HG03439 (cell line): ENCODE measurements around the gene CLIC4.
"Not testable (repeated sequence)": the region's sequence is repeated elsewhere in the genome, so short reads cannot be mapped to it uniquely, and the experiment has no call there.

ENCODE experiments used
- ATAC-seq: cut with Tn5 transposase; IDR thresholded peaks from one replicate; pipeline ENCODE4 v1.9.1; 2021; ENCODE audit warnings: mild to moderate bottlenecking, moderate library complexity; ENCODE audit not compliant: unreplicated experiment

Gene CLIC4

DNA sequence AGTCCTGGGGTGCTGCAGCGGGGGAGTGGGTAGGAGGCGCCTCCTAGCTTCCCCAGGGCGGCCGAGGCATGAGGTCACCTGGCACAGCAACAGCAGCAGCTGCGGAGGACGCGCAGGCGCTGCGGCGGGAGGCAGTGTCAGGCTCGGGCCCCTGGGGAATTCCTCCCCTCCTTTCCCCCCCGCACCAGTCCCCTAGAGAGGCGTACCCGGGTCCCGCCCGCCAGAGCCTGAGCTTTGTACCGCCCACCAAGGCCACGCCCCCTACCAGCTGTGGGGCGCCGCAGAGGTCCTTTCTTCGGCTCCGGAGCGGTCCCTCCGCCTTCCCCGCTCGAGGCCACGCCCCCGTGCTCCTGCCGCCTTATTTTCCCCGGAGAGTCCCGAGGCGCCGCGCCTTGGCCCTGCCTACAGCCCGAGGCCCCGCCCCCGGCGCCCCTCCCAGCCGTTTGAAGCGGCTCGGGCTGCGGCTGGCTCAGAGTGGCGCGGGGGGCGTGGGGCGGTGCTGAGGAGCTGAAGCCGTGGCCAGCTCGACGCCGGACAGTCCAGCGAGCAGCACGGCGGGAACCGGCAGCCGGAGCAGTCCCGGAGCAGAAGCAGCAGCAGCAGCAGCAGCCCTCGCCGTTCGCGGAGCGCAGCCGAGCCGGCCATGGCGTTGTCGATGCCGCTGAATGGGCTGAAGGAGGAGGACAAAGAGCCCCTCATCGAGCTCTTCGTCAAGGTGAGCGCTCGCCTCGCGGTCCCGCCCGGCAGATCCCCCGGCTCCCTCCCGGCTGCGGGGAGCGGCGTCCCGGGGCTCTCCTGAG, at the start of gene CLIC4:
CLIC4 (plus strand) TSS at position 537 of the 800 bp plus-strand sequence; CDS start at position 644, 107 bp downstream.
- peak; percentile 62 for ATAC-seq

- no peak for ATAC-seq
These were observed 49.0 kb upstream of the CLIC4 start for GRCh38 chr1:24696041-24696755.

GRCh38 chr1:24696756-24697330, 48.4 kb upstream of the CLIC4 start:
- no peak for ATAC-seq

GRCh38 chr1:24697453-24698001, 47.7 kb upstream of the CLIC4 start:
- ATAC-seq = not testable (repeated sequence)

GRCh38 chr1:24698326-24698725, 46.9 kb upstream of the CLIC4 start:
- ATAC-seq = not testable (repeated sequence)

DNA sequence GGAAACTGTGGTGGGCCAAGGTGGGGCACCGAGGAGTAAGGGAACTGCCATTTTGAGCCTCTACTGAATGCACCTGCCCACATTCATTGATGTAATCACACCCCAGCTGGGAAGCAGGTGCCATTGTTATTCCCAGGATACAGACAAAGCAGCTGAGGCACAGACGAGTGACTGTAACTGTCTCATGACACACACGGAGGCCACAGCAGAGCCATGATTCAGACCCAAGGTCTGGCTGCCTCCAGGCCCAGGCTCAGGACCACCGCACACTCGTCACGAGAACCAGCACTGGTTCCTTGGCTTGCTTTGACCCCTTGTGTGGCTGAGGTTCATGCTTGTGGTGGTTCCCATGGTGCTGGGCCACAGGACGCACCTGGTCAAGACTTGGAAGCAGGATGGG, 45.6 kb upstream of the CLIC4 start:
- ATAC-seq = no peak

- no peak for ATAC-seq
These were observed 42.5 kb upstream of the CLIC4 start for GRCh38 chr1:24702511-24703293.

DNA sequence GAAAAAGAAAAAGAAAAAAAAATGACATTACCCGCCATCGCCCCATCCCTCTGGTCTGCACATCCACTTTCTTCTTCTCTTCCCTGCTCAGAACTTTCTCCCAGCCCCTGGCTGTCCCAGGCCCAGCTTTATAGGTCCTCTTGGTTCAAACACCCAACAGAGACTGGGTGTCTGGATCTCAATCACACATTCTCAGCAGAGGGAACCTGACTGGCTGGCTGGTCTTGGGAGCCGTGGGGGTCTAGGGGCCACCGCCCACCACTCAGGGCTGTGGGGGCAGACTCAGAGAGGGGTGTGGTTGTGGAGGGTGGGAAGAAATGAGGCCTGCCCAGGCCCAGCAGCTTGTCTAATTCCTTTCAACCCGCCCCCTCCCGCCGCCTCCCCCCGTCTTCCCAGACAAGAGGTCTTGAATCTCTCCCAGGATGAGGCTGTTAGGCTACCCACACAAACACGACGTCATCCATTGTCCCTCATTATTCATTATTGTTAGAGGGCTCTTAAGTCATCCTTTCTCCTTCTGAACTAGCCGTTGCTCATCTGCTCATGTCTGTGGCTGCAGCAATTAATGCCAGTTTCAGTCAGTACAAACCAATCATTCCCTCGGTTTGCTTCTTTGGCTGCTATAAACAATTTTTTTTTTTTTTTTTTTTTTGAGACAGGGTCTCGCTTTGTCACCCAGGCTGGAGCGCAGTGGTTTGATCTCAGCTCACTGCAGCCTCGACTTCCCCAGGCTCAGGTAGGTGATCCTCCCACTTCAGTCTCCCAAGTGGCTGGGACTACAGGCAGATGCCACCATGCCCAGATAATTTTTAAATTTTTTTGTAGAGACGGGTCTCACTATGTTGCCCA, 40.6 kb upstream of the CLIC4 start:
- no peak for ATAC-seq

- no peak for ATAC-seq
These were observed 39.8 kb upstream of the CLIC4 start for GRCh38 chr1:24705260-24706073.

- ATAC-seq = not testable (repeated sequence)
These were observed 39.2 kb upstream of the CLIC4 start for GRCh38 chr1:24706074-24706389.

DNA sequence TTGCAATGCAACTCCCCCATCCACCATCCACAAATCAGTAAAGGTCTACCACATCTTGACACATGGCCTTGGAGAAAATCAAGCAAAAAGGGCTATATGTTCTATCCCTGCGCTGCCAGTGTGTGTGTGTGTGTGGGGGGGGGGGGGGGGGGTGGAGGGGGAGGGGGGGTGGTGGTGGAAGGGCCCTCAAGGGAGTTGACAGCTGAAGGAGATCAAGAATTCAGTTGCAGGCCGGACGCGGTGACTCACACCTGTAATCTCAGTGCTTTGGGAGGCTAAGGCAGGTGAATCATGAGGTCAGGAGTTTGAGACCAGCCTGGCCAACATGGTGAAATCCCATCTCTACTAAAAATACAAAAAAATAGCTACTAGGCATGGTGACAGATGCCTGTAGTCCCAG, 37.6 kb upstream of the CLIC4 start:
- no peak for ATAC-seq

- no peak for ATAC-seq
These were observed 36.3 kb upstream of the CLIC4 start for GRCh38 chr1:24708938-24709337.

DNA sequence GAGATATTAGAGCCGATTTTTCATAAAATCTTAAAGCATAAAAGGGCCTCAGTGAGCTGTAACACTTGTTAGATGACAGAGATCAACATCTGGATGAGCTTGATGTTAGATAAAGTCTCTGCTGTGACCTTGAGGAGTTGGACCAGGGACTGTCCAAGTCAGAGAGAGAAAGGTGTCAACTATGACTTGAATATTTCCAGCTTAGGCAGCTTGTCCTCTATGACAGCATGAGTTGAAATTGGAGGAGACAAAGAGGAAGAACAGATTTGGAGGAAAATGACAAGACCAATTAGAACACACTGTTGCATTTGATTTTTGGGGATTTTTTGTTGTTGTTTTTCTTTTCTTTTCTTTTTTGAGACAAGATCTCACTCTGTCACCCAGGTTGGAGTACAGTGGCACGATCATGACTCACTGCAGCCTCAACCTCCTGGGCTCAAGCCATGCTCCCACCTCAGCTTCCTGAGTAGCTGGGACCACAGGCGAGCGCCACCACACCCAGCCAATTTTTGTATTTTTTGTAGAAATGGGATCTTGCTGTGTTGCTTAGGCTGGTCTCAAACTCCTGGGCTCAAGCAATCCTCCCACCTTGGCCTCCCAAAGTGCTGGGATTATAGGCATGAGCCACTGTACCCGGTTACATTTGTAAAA, 35.3 kb upstream of the CLIC4 start:
- ATAC-seq = no peak

DNA sequence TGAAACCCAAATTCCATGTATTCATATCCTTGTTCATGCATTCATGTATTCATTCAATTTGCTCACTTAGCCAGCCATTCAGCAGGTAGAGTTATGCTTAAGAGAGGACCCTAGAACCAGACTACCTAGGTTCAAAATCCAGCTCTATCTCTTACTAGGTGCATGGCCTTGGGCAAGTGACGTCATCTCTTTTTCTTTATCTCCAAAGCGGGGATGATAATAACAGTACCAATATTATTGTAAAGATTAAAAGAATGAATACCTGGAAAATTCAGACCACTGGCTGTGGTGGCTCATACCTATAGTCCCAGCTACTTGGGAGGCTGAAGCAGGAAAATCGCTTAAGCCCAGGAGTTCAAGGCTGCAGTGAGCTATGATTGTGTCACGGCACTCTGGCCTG, 33.9 kb upstream of the CLIC4 start:
- ATAC-seq = no peak

GRCh38 chr1:24713176-24713575, 32.1 kb upstream of the CLIC4 start:
- ATAC-seq = no peak

DNA sequence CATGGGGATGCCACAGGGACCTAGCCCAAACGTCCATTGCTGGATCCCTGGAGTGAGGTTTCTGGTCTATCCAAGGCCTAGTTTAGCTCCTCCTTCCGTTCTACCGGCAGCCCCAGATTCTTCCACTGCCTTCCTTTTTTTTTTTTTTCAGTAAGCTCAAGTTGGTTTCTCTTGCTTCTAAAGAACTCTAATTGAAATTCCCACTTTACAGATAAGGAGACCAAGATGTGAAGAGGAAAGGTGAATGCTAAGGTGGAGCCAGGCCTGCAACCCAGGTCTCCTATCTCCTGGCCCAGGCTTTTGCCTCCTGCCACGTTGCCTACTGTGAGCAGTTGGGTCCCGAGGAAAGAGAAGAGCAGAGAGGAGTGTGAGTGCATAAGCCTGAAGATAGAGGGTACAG, 31.5 kb upstream of the CLIC4 start:
- ATAC-seq = no peak

DNA sequence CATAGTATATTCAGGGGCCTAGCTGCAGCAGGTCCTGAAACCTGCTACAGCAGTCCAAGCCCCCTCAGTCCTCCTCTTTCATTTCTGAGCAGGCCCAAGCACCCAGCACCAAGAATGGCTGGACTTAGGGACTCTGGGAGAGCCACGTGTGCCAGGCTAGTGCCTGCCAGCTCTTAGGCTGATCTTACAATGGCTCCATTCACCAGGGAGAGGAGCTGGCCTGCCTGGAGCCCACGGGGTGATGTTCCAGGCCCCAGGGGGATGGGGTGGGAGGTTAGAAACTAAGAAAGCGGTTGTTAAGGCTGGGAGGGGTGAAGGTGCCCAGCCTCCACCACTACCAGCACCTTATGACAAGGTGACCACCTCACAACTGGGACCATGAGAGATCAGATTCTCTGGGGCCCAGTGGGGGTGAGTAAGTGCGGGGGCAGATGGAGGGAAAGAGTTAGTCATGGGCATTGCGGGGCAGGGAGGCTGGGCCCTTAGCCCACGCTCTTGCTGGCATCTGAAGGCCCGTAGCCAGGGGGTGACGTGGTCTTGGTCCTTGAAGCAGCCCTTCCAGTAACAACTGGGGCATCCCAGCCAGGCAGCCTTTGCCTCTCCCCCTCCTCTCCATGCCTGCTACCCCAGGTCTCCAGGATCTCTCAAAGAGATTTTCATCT, 30.3 kb upstream of the CLIC4 start:
- no peak for ATAC-seq

DNA sequence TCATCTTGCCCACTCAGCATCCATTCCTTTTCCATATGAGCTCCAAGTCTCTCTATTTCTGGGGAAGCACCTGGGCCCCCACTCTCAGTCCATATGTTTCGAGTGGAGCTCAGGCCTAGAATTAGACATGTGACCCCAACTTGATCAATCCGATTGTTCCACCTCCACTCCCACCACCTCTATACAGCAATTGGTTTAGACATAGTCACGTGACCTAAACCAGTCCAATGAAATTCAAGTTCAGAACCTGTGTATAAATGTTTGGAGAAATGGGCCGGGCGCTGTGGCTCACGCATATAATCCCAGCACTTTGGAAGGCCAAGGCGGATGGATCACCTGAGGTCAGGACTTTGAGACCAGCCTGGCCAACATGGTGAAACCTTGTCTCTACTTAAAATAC, 29.6 kb upstream of the CLIC4 start:
- no peak for ATAC-seq
